Stimulated activated CD8-positive, alpha-beta memory T cell treated with anti-CD3 and anti-CD28 coated beads, Interleukin-15, amount 100 ng/mL, for 4 hours (primary cell): ENCODE measurements around the gene ASB13.

Source experiments
- DNase-seq, 2 donors: peaks; one replicate each; pipeline ENCODE4 v3.0.0-alpha.2; 2020; ENCODE audit warnings: low read depth in 2 of 2

ASB13 gene

GRCh38 chr10:5647507-5648240 lies 18.7 kb downstream of the ASB13 start:
- no peak for DNase-seq

DNA sequence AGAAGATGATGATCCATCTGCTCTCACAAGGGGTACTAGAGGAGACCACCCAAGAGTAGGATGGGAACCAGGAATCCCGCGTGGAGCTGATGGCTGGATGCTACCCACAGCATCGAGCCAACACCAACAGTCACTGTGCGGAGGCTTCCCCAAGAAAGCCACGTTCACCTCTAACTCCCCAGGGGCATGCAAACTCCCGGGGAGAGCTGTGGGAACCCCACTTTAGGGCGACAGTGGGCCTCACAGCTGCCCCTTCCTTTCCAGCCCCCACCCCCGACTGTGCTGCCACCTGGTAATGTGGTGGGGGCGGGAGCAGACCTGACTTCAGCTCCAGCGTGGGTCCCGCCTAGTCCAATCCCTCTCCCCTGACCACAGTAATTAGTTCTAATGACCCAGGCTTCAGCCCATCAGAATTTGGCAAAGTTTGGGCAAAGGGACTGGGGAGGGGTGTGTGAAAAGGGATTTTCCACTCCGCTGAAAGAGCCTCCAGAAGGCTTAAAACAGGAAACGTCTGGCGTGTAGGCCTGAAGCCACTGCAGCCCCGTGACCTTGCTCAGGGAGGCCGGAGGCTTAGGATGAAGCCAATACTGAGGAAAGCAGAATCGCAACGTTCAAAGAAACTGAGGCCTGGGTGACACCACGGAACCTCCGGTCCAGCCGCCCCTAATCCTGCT lies 20.3 kb downstream of the ASB13 start:
- no peak for DNase-seq

DNA sequence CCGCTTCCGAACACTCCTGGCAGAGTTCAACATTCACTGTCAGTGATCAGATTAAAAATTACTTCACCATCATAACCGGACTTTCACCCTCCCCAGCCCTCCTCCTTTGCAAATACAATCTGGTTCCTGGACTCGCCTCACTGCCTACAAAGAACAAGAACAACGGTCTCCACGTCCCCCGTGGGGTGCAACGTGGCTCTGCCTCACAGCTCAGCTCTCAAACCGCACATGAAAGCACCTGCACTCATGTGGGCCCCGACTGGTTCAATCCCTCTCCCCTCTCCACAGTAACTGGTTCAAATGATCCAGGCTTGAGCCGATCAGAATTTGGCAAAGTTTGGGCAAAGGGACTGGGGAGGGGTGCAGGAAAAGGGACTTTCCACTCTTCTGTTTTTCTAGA lies 21.0 kb downstream of the ASB13 start:
- no peak for DNase-seq

GRCh38 chr10:5644930-5645329 lies 21.5 kb downstream of the ASB13 start:
- DNase-seq: no peak

GRCh38 chr10:5643346-5644067 lies 22.9 kb downstream of the ASB13 start:
- no peak for DNase-seq

GRCh38 chr10:5641501-5641900 lies 24.9 kb downstream of the ASB13 start:
- DNase-seq: no peak

GRCh38 chr10:5640501-5640900 lies 25.9 kb downstream of the ASB13 start:
- DNase-seq: no peak

GRCh38 chr10:5640036-5640435 lies 26.4 kb downstream of the ASB13 start:
- no peak for DNase-seq

- no peak for DNase-seq
These were observed 27.3 kb downstream of the ASB13 start for GRCh38 chr10:5639066-5639465.

DNA sequence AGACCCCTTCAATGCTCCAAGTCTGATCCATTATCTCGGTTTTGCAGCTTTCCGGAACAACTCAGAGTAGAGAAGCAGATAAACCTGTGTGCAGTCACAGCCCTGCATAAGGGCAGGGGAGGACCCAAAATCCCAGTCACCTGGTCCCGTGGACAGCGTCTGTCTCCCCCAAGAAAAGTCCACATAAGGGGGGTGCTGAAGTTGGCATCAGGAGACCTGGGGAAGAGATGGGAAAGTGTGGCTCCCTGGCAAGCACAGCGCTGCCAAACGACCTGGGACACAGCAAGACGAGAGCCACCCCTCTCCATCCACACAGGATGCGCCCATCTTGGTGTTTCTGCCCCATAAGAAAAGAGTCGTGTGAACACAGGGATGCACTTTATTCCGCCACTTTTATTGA lies 27.9 kb downstream of the ASB13 start:
- DNase-seq: no peak

DNA sequence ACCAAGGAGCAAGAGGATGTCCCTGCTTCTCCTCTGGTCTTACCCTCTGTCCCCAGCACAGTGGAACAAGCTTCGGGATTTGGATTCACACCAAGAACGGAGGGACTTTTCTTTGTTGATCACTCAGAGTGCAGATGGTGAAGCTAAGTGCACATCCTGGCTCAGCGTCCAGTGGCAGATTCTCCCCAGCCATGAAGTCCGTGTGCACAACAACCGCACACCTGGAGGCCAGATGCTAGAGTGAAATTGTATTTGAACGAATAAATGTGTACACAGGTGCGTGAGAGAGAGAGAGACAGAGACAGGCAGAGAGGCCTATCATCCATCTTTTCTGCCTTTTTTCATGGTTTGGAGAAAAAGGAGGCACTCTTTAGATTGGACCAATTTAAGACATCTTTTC lies 31.5 kb downstream of the ASB13 start:
- DNase-seq: no peak

DNA sequence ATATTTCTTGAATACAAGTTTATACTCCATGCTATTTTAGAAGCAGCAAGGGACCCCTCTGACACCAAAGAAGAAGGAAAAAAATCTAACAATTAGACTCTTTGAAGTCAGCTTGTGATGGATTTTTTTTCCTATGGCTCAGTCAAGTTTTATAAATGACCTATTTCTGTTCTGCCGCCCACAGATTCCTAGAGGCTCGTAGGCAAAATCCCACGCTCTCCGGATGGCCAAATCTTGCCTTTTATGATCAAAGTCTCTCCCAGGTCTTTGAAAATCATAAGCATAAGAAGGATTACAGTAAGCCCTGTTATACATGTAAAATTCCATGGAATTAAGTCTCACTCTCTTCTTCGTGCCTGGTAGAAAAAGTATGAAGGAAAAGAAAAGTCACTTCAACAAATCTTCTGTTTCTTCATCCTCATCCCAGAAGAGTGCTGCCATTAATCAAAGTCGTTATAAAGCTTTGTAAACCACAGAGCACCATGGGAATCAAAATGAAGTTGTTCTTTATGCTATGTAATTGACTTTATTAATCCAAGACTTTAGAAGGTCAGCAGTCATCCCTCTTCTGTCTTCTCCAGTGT lies 33.1 kb downstream of the ASB13 start:
- DNase-seq: no peak

DNA sequence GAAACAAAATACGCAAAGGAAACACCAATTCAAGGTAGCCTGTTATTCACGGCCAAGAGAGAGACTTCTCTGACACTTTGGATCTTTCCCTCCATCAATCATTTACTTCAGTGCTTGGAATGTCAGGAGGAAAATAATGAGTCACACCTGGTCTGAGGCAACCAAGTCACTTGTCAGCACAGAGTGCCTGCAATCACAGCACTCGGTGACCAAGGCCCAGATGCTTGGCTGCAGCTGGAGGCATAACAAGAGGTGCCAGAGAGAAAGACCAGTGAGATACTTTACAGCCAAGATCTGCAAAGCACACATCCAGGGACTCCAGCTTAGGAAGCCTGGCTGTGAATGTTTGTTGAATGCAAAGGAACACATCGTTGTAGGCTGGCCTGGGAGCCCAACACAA lies 33.9 kb downstream of the ASB13 start:
- no peak for DNase-seq

DNA sequence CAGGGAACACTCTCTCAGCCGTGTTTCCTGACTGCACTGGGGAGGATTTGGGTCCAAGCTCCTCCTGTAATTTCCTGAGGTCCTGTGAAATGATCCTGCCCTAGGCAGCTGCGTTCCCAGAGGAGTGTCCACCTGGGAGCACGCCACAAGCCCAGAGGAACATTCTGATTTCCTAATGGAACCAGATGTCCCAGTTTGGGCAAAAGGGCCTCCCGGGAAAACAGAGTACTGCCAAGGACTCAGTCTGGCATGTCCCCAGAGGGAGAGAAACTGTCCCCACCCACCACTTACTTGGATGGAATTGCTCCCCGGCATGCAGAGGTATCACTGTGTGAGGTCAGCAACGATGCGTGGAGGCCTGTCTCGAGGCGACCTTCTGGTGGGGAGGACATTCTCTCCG lies 34.5 kb downstream of the ASB13 start:
- no peak for DNase-seq

- DNase-seq: no peak
These were observed 36.3 kb downstream of the ASB13 start for GRCh38 chr10:5630112-5630436.

DNA sequence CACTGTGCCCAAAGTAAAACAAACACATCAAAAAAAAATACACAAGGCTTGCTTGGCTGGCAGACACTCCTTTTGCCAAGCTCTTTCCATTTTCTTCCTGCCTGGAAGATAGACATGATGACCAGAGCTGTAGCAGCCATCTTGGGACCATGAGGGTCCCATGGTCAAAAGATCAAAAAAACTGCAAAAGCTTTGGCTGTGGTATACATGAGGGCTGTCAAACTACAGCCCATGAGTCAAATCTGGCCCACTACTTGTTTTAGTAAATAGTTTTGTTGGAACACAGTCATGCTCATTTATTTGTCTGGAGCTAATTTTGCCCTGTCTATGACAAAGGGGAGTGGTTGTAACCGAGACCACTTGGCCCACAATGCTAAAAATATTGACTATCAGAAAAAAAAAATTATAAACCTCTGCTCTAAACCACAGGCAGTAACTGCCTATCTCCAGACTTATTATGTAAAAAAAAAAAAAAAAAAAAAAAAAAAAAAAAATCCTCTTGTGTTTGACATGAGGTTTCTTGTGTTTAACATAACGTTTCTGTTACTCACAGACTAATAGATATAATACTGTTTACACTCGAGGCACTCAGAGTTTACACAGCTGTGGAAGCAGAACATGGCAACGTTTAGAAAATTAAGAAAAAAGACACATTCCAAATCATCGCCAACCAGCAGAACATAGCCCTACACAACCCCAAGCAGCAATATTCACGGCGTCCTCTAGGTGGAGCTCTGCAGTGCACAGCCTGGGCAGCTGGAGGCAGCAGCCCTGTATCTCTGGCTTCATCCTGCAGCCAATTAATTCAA lies 36.9 kb downstream of the ASB13 start:
- DNase-seq: peak; percentile 48 to 52

DNA sequence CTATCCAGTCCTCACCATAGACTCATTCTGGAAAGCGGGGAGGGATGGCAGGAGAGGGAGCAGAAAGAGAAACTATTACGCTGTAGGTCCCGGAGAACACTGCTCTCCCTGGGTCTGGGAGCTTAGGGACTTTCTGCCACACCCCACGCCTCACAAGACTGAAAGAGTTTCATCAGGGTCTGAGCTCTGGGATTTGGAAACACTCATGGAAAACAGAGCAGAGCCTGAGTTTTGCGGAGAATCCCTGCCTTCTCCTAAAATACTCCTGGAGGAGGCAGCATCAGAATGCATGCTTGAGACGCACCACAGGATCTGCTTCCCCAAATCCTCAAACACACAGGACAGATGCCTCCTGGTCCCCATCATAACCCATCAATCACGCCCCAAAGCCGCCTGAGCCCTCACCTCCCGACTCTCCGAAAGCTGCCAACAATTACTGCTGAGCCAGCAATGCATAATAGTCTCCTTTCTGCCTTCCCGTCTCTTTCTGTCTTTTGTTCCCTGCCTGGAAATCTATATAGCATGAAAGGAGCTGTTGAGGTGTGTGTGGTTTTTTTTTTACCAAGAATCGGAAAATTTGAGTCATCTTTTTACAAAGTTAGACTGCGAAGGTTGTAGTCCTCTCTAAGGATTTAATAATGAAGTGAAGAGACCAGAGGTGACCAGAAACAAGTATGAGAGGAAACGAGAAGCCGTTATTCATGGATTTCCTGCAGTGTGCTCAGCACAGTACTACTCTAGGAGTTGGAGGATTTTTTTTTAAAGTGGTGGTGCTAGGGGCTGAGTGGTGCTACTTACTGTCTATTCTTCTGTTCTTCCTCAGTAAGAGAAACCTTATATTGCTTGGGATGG lies 37.7 kb downstream of the ASB13 start:
- no peak for DNase-seq

DNA sequence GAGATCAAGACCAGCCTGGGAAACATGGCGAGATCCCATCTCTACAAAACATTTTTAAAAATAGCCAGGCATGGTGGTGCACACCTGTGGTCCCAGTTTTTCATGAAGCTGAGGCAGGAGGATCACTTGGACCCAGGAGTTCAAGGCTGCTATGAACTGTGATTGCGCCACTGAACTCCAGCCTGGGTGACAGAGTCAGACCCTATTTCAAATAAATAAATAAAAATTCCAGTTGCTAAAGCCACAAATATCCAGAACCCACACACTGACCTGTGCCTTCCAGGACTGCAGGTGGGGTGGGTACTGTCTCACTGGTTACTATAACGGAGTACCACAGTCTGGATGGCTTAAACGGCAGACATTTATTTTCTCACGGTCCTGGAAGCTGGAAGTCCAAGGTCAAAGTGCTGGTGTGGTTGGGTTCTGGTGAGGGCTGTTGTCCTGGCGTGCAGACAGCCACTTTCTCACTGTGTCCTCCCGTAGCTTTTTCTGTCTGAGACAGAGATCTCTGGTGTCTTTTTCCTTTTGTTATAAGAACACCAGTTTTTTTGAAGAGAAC lies 38.8 kb downstream of the ASB13 start:
- DNase-seq: no peak

GRCh38 chr10:5625992-5626777 lies 40.2 kb downstream of the ASB13 start:
- no peak for DNase-seq

- DNase-seq: no peak
These were observed 41.7 kb downstream of the ASB13 start for GRCh38 chr10:5624701-5625100.
